GM19193 (cell line): ENCODE results near the gene TP53BP1.

Experiments used
- POLR2A ChIP-seq: IDR thresholded peaks from 4 replicates; pipeline ENCODE4 v1.6.1; 2011; ENCODE audit not compliant: insufficient read depth, insufficient read length; ENCODE audit errors: extremely low read depth

Gene TP53BP1

DNA sequence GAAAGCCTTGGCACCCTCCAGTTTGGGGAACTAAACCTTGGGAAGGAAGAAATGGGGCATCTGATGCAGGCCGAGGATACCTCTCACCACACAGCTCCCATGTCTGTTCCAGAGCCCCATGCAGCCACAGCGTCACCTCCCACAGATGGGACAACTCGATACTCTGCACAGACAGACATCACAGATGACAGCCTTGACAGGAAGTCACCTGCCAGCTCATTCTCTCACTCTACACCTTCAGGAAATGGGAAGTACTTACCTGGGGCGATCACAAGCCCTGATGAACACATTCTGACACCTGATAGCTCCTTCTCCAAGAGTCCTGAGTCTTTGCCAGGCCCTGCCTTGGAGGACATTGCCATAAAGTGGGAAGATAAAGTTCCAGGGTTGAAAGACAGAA lies 32.2 kb upstream of the TP53BP1 start:
- TF ChIP-seq POLR2A = no peak

- no peak for TF ChIP-seq POLR2A
These were observed 31.4 kb upstream of the TP53BP1 start for GRCh38 chr15:43524254-43524845.

DNA sequence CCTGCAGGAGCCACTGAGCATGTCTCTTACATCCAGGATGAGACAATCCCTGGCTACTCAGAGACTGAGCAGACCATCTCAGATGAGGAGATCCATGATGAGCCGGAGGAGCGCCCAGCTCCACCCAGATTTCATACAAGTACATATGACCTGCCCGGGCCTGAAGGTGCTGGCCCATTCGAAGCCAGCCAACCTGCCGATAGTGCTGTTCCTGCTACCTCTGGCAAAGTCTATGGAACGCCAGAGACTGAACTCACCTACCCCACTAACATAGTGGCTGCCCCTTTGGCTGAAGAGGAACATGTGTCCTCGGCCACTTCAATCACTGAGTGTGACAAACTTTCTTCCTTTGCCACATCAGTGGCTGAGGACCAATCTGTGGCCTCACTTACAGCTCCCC lies 30.7 kb upstream of the TP53BP1 start:
- TF ChIP-seq POLR2A = no peak

DNA sequence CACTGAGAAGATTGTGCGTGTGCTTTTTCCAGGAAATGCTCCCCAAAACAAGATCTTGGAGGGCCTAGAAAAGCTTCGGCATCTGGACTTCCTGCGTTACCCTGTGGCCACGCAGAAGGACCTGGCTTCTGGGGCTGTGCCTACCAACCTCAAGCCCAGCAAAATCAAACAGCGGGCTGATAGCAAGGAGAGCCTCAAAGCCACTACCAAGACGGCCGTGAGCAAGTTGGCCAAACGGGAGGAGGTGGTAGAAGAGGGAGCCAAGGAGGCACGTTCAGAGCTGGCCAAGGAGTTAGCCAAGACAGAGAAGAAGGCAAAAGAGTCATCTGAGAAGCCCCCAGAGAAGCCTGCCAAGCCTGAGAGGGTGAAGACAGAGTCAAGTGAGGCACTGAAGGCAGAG lies 29.3 kb upstream of the TP53BP1 start:
- TF ChIP-seq POLR2A = no peak

- no peak for TF ChIP-seq POLR2A
These were observed 28.5 kb upstream of the TP53BP1 start for GRCh38 chr15:43521419-43521818.

GRCh38 chr15:43520138-43520537 lies 27.2 kb upstream of the TP53BP1 start:
- no peak for TF ChIP-seq POLR2A

DNA sequence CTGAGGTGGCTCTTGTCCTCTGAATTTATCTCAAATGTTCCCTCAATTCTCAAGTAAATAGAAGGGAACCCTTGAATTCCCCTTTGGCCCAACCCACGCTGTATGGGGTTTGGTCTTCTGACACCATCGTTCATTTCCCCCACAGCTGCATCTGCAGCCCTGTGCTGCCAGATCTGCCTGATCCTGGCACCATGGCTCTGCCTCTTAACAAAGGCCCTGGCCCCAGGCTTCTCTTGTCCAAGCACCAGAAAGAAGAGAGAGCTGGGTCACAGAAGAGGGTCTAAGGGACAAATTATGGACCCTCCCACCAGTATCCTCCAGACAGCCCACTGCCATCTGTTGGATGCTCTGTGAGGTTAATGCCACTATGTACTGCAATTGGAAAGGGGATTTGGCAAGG lies 26.2 kb upstream of the TP53BP1 start:
- TF ChIP-seq POLR2A = no peak

- TF ChIP-seq POLR2A = no peak
These were observed 25.3 kb upstream of the TP53BP1 start for GRCh38 chr15:43518197-43518761.

GRCh38 chr15:43517354-43518196 lies 24.6 kb upstream of the TP53BP1 start, which contains the start of gene MAP1A:
TSS of gene MAP1A (plus strand) at chr15:43517608. CDS start at chr15:43521474, 3,866 bp downstream.
- TF ChIP-seq POLR2A = no peak

- TF ChIP-seq POLR2A = no peak
These were observed 23.9 kb upstream of the TP53BP1 start for GRCh38 chr15:43516801-43517353.

- TF ChIP-seq POLR2A = no peak
These were observed 23.2 kb upstream of the TP53BP1 start for GRCh38 chr15:43516185-43516584.

GRCh38 chr15:43515741-43516140 lies 22.8 kb upstream of the TP53BP1 start:
- no peak for TF ChIP-seq POLR2A

GRCh38 chr15:43514241-43515057 lies 21.5 kb upstream of the TP53BP1 start:
- no peak for TF ChIP-seq POLR2A

DNA sequence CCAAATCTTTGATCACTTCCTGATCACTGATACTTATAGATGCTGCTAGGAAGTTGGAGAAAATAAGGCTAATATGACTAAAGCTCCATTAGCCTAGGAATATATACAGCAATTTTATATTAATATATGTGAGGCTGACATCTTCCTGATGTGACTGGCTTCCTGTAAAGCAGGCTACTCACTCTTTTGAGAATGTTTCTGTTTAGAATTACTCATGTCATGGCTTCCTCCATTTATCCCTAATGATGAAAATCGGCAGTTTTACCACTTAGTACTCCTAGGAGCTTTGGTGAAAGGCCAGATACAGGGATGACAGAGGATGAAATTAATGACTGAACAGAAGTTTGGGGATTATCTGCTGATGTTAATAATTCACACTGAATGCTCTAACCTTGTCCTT lies 20.6 kb upstream of the TP53BP1 start:
- no peak for TF ChIP-seq POLR2A

GRCh38 chr15:43511012-43511885 lies 18.3 kb upstream of the TP53BP1 start:
- no peak for TF ChIP-seq POLR2A
